ENCODE measurements around the gene PTPRO.

- TF ChIP-seq CTCF (IDR thresholded peaks at IDR 0.05) (no peak), POLR2A (IDR thresholded peaks at IDR 0.05) (no peak)
These were observed 213.1 kb downstream of the PTPRO start for GRCh38 chr12:15535352-15535781.

All from Peyer's patch (tissue), 4 donors.